ENCODE measurements around the gene UXS1. TPM values are rescaled to one million over a fixed set of nuclear protein-coding genes. Genes with fewer than 3 reads are reported as not detected.
A peak's percentile ranks its signal among the peaks of the same experiment; 100 is the strongest.

Gene UXS1
- total RNA-seq, 2 experiments from 2014 or later, result 47.4 to 47.8 TPM

DNA sequence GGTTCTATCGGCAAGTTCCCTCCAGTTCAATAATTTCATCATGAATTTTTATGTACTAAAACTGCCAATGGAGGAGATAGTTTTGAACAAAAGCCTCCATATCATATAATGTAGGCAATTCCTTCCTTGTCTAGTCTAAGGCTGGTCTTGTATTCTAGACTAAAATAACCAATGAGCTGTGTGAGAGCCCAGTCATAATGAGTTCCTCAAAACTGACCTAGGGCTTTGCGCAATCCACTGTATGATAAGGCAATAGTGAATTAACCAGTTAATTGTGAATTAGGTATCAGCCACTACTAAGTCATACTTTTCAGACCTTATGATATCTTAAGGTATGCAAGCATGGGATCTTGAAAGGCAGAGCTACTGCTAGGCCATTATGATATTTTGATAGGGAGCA lies 7.6 kb upstream of the UXS1 start:
- CTCF ChIA-PET, result no interaction called here
- H3K27ac Mint-ChIP-seq, result no peak overlapping the region

DNA sequence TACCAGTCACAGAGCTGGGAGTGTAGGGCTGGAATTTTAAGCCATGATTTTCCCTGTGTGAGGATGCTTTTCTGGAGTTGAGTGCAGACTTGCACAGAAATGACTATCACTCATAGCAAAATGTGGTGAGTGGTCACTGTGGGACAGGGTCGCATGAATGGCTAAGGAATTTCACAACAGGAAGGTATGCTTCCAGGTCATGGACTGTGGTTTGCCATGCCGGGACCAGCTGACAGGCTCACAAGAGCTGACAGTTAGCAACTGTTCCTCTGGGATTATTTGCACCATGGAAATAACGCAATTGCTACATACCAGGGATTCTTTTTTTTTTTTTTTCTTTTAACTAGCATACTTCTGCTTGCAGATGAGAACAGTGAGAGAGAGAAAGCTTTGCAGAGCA lies 3.8 kb upstream of the UXS1 start:
- TF ChIP-seq, protein P1, sequence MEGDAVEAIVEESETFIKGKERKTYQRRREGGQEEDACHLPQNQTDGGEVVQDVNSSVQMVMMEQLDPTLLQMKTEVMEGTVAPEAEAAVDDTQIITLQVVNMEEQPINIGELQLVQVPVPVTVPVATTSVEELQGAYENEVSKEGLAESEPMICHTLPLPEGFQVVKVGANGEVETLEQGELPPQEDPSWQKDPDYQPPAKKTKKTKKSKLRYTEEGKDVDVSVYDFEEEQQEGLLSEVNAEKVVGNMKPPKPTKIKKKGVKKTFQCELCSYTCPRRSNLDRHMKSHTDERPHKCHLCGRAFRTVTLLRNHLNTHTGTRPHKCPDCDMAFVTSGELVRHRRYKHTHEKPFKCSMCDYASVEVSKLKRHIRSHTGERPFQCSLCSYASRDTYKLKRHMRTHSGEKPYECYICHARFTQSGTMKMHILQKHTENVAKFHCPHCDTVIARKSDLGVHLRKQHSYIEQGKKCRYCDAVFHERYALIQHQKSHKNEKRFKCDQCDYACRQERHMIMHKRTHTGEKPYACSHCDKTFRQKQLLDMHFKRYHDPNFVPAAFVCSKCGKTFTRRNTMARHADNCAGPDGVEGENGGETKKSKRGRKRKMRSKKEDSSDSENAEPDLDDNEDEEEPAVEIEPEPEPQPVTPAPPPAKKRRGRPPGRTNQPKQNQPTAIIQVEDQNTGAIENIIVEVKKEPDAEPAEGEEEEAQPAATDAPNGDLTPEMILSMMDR (IDR thresholded peaks at IDR 0.05), result no peak
- no peaks in the 10 kb centered on the region for H3K9me3 Mint-ChIP-seq
- no peaks in the 10 kb centered on the region for H3K27me3 Mint-ChIP-seq
- H3K4me1 Mint-ChIP-seq (ENCODE audit: low read depth), result peaks cover 9% of the 10 kb centered on the region
- CTCF ChIA-PET, result interaction anchor here (1.0 kb wide), 1 partner anchor 92 kb away, joined by 3 read pairs; no protein-coding TSS in a partner anchor
- POLR2A ChIA-PET, result no interaction called here
- intact Hi-C loops (cut with micrococcal nuclease), result loop anchor here (5.0 kb wide), 1 partner anchor 279 kb away; no protein-coding TSS in a partner anchor
- ATAC-seq (no peak), DNase-seq (no peak)
- peaks cover under 1% of the 10 kb centered on the region for H3K36me3 Mint-ChIP-seq (ENCODE audit: low read depth)
- H3K27ac Mint-ChIP-seq, result no peak overlapping the region
- no peak overlapping the region for H3K4me3 Mint-ChIP-seq

More for the DNA sequence above, 7.6 kb upstream of the UXS1 start:
- intact Hi-C loops (cut with micrococcal nuclease), result no loop called here
- Mint-ChIP-seq H3K36me3 (ENCODE audit: low read depth) (no peaks in the 10 kb centered on the region), H3K4me3 (no peak overlapping the region), H3K27me3 (no peaks in the 10 kb centered on the region), H3K4me1 (ENCODE audit: low read depth) (peaks cover 6% of the 10 kb centered on the region), H3K9me3 (no peaks in the 10 kb centered on the region)
- ATAC-seq (no peak), DNase-seq (no peak)
- TF ChIP-seq, protein P1 (IDR thresholded peaks at IDR 0.05), result no peak
- POLR2A ChIA-PET, result no interaction called here

DNA sequence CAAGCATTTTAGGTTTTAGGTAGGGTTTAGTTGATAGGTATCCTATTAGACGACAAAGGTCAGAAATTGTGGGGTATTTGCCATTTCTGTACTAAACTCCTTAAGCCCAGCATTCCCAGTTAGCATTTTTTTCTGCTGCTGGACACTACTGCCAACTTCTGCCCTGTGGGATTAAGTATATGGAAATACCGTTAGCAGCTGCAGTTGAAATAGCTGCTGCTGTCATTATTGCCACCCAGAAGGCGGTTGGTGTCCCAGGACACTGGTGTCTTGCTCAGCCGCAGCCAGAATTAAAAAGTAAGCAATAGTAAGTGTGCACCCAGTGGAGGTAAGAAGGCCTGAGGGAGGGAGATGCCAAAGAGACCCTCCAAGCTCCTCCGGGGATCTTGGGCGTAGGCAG lies 1.9 kb upstream of the UXS1 start:
- ATAC-seq (no peak), DNase-seq (no peak)
- no peak overlapping the region for H3K27ac Mint-ChIP-seq
- ChIA-PET POLR2A (interaction anchor here (0.9 to 1.4 kb wide), 2 partner anchors 8 to 36 kb away, joined by 4 to 5 read pairs; no protein-coding TSS in a partner anchor), CTCF (interaction anchor here (2.0 kb wide), 1 partner anchor 377 kb away, joined by 6 read pairs; no protein-coding TSS in a partner anchor)
- no peak overlapping the region for H3K4me3 Mint-ChIP-seq
- TF ChIP-seq, protein P1 (IDR thresholded peaks at IDR 0.05), result no peak
- intact Hi-C loops (cut with micrococcal nuclease), result loop anchor here (5.0 kb wide), 1 partner anchor 281 kb away; no protein-coding TSS in a partner anchor
- peaks cover 10% of the 10 kb centered on the region for H3K36me3 Mint-ChIP-seq (ENCODE audit: low read depth)
- H3K9me3 Mint-ChIP-seq, result no peaks in the 10 kb centered on the region
- no peaks in the 10 kb centered on the region for H3K27me3 Mint-ChIP-seq
- peaks cover 25% of the 10 kb centered on the region for H3K4me1 Mint-ChIP-seq (ENCODE audit: low read depth)

DNA sequence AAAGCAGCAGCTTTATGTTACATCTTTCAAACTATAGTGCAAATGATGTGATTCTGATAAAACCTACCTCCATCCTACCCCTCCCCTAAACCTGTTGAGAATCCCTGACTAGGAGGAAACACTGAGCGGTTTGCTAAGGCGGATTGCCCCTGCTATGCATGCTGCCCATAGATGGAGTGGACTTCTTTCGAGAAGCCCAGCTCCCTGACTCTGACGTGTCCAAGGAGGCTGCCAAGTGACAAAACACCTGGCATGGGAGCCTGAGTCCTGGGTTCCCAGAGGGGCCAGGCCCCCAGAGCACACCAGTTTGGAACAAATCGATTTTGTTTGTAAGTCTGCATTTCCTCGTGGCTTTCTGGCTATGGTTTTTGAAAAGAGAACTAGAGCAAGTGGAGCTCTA lies 1.4 kb upstream of the UXS1 start:
- Mint-ChIP-seq H3K27ac (no peak overlapping the region), H3K36me3 (ENCODE audit: low read depth) (peaks cover 12% of the 10 kb centered on the region), H3K4me1 (ENCODE audit: low read depth) (peaks cover 29% of the 10 kb centered on the region), H3K9me3 (no peaks in the 10 kb centered on the region), H3K4me3 (peak overlapping the region; percentile 85), H3K27me3 (no peaks in the 10 kb centered on the region)
- DNase-seq (no peak), ATAC-seq (no peak)
- intact Hi-C loops (cut with micrococcal nuclease), result loop anchor here (5.0 kb wide), 1 partner anchor 282 kb away; no protein-coding TSS in a partner anchor
- ChIA-PET POLR2A (interaction anchor here (0.7 to 1.4 kb wide), 3 partner anchors 8 to 35 kb away, joined by 3 to 5 read pairs (median 4); no protein-coding TSS in a partner anchor), CTCF (interaction anchor here (1.1 to 2.0 kb wide), 2 partner anchors 345 to 377 kb away, joined by 3 to 6 read pairs; no protein-coding TSS in a partner anchor)
- TF ChIP-seq, protein P1 (IDR thresholded peaks at IDR 0.05), result no peak

DNA sequence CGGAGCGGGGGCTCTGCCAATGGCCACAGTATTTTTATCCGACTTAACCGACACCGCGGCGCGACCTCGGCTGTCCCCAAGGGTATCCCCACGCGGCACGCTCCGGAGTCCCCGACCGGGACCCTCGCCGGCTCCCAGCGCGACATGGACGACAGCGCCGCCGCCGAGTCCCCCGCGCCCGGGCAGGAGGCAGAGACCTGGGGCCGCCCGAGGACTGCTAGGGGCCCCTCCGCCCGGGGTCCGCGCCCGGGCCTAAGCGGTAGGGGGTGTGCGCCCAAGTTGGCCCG lies 468 bp downstream of the UXS1 start:
- ATAC-seq, result no peak
- ChIA-PET POLR2A (interaction anchor here (0.9 to 2.5 kb wide), 8 partner anchors 21 to 66 kb away, joined by 3 to 25 read pairs (median 4); no protein-coding TSS in a partner anchor), CTCF (interaction anchor here (1.1 to 1.3 kb wide), 4 partner anchors 27 to 89 kb away, joined by 3 to 7 read pairs (median 6); no protein-coding TSS in a partner anchor)
- TF ChIP-seq, protein P1 (IDR thresholded peaks at IDR 0.05), result no peak
- H3K4me1 Mint-ChIP-seq (ENCODE audit: low read depth), result peaks cover 47% of the 10 kb centered on the region
- H3K27ac Mint-ChIP-seq, result peak overlapping the region; percentile 78
- DNase-seq, result no peak
- peak overlapping the region; percentile 85 for H3K4me3 Mint-ChIP-seq
- H3K27me3 Mint-ChIP-seq, result no peaks in the 10 kb centered on the region
- H3K9me3 Mint-ChIP-seq, result no peaks in the 10 kb centered on the region
- H3K36me3 Mint-ChIP-seq (ENCODE audit: low read depth), result peaks cover 27% of the 10 kb centered on the region
- intact Hi-C loops (cut with micrococcal nuclease), result loop anchor here (2.0 to 5.0 kb wide), 2 partner anchors 33 to 91 kb away; no protein-coding TSS in a partner anchor
